ENCODE measurements around the gene LCE3D. TPM values are rescaled to one million over a fixed set of nuclear protein-coding genes. Genes with fewer than 3 reads are reported as not detected.

LCE3D gene, protein sequence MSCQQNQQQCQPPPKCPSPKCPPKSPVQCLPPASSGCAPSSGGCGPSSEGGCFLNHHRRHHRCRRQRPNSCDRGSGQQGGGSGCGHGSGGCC
- total RNA-seq, result not detected in 2 replicates

DNA sequence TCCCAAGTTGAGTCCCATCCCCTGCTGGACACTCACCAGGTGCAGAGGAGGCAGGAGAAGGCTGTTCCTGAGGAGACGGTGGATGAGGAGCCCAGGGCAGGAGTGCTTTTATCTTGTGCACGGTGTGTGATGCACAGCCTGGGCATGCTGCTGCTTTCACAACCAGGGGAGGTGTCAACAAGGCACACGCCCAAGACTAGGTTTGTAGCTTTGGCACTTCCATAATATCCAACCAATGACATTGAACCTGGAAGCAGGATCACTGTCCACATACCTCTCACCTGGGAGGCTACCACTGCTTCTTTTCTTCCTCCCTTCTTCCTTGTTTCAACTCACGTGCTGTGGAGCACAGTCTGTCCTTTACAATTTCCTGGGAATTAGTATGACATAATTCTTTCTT lies at the start of gene LCE3D:
LCE3D (minus strand) TSS at position 84 of the 400 bp plus-strand sequence. CDS start 580 bp downstream, outside the sequence.

DNA sequence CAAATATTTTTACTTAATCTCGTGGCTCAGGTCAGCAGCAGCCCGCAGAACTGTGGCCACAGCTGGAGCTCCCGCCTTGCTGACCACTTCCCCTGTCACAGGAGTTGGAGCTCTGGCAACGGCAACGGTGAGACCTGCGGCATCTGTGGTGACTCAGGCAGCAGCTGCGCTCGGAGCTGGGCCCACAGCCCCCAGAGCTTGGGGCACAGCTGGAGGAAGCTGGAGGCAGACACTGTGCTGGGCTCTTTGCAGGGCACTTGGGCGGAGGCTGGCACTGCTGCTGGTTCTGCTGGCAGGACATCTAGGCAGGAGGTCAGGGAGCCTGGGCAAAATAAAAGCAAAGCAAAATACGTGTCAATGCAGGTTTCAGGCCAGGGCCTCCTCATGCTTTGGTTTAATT lies 42.5 kb upstream of the LCE3D start, which contains the start of gene LCE3A:
LCE3A (minus strand) TSS at position 301 of the 400 bp plus-strand sequence; CDS start at position 301, 0 bp downstream.

DNA sequence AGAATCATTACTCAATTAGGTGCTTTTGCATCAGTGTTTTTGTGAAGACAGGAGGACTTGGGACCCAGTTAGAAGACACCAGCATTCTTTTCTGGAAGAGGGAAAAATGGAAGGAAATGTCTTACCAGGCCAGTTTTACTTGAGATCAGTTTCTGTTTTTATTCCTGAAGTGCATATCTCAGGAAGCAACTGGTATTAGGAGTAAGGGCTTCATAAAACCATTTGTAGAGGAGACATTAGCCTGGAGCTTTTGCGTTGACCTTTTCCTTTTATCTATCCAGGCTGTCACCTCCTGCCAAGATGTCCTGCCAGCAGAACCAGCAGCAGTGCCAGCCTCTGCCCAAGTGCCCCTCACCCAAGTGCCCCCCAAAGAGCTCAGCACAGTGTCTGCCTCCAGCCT lies 33.2 kb upstream of the LCE3D start, which contains the start of gene LCE3B:
LCE3B (plus strand) TSS at position 301 of the 400 bp plus-strand sequence; CDS start at position 301, 0 bp downstream.

DNA sequence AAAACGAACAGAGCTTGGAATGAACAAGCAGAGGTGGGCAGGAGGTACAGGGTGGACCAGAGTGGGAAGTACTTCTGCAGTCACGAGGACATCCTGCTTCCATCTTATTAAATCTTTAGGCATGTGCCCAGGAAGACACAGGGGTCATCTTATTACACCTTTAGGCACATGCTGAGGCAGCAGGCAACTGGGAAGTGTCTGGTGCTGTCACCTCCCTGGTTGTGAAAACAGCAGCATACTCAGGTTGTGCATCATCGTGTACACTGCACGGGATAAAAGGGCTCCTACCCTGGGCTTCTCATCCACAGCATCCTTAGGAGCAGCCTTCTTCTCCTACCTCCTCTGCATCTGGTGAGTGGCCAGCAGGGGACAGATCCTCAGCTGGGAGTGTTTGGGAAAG lies 19.6 kb upstream of the LCE3D start, which contains the start of gene LCE3C:
LCE3C (plus strand) TSS at position 301 of the 400 bp plus-strand sequence. CDS start 498 bp downstream, outside the sequence.

DNA sequence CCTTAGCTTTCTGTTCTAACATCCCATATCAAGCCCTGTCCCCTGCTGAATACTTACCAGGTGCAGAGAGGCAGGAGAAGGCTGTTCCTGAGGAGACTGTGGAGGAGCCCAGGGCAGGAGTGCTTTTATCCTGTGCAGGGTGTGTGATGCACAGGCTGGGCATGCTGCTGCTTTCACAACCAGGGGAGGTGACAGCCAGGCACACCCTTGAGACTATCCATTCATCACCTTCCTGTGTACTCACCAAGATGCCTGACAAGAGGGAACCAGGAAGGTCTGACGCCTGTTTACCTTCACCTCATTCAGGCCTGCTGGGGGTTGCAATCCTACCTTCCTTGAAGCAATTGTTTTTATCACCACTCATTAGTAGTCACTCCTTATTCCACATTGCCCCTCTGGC lies 13.6 kb downstream of the LCE3D start, which contains the start of gene LCE3E:
LCE3E (minus strand) TSS at position 100 of the 400 bp plus-strand sequence. CDS start 572 bp downstream, outside the sequence.

Other genes starting within 250 kb of the LCE3D start
- gene FLG2, start 220.5 kb downstream of the LCE3D start, total RNA-seq, result not detected in 2 replicates
- not detected in 2 replicates for gene CRNN, start 166.3 kb downstream of the LCE3D start, total RNA-seq
- gene LCE5A, start 69.7 kb downstream of the LCE3D start, total RNA-seq, result not detected in 2 replicates
- gene CRCT1, start 66.0 kb downstream of the LCE3D start, total RNA-seq, result not detected in 2 replicates
- gene LCE3E, start 13.7 kb downstream of the LCE3D start, total RNA-seq, result not detected in 2 replicates
- not detected in 2 replicates for gene LCE3C, start 19.7 kb upstream of the LCE3D start, total RNA-seq
- not detected in 2 replicates for gene LCE3B, start 33.3 kb upstream of the LCE3D start, total RNA-seq
- gene LCE3A, start 42.6 kb upstream of the LCE3D start, total RNA-seq, result not detected in 2 replicates
- gene LCE2D, start 82.9 kb upstream of the LCE3D start, total RNA-seq, result not detected in 2 replicates
- not detected in 2 replicates for gene LCE2C, start 94.8 kb upstream of the LCE3D start, total RNA-seq
- not detected in 2 replicates for gene LCE2B, start 105.6 kb upstream of the LCE3D start, total RNA-seq
- not detected in 2 replicates for gene LCE2A, start 117.8 kb upstream of the LCE3D start, total RNA-seq
- gene LCE4A, start 127.6 kb upstream of the LCE3D start, total RNA-seq, result not detected in 2 replicates
- gene KPRP, start 177.5 kb upstream of the LCE3D start, total RNA-seq, result not detected in 2 replicates
- not detected in 2 replicates for gene LCE1F, start 194.6 kb upstream of the LCE3D start, total RNA-seq
- not detected in 2 replicates for gene LCE1E, start 205.7 kb upstream of the LCE3D start, total RNA-seq
- not detected in 2 replicates for gene LCE1D, start 216.2 kb upstream of the LCE3D start, total RNA-seq
- gene LCE1C, start 226.1 kb upstream of the LCE3D start, total RNA-seq, result not detected in 2 replicates
- not detected in 2 replicates for gene LCE1B, start 231.5 kb upstream of the LCE3D start, total RNA-seq
- not detected in 2 replicates for gene LCE1A, start 247.0 kb upstream of the LCE3D start, total RNA-seq

Data from smooth muscle cell of trachea (primary cell).